Stimulated activated naive CD4-positive, alpha-beta T cell (primary cell): ENCODE results near the gene KDELR3.

Experiments
- DNase-seq, 6 experiments: peaks; one replicate each; lab custom pipeline; 2025; lab: John Stamatoyannopoulos, UW

The KDELR3 gene

GRCh38 chr22:38467904-38468442 is at the start of gene KDELR3:
KDELR3 (plus strand) TSS chr22:38468096; CDS start chr22:38468234, 138 bp downstream.
- peak in 1 of 6 experiments; percentile 21 for DNase-seq

- DNase-seq, result no peak
Observed at GRCh38 chr22:38418589-38418988, 49.3 kb upstream of the KDELR3 start.

- no peak for DNase-seq
Observed at GRCh38 chr22:38419121-38419857, 48.6 kb upstream of the KDELR3 start.

GRCh38 chr22:38419858-38420160 is 48.1 kb upstream of the KDELR3 start:
- DNase-seq, result no peak

- DNase-seq, result no peak
Observed at GRCh38 chr22:38420734-38421133, 47.2 kb upstream of the KDELR3 start.

- DNase-seq, result no peak
Observed at GRCh38 chr22:38422611-38423511, 45.0 kb upstream of the KDELR3 start.

GRCh38 chr22:38423512-38424503 is 44.1 kb upstream of the KDELR3 start:
- DNase-seq, result no peak

GRCh38 chr22:38424525-38425080 is 43.3 kb upstream of the KDELR3 start:
- DNase-seq, result no peak

- DNase-seq, result no peak
Observed at GRCh38 chr22:38426628-38427027, 41.3 kb upstream of the KDELR3 start.

GRCh38 chr22:38427465-38427864 is 40.4 kb upstream of the KDELR3 start:
- DNase-seq, result no peak

- no peak for DNase-seq
Observed at GRCh38 chr22:38427940-38428339, 40.0 kb upstream of the KDELR3 start.

GRCh38 chr22:38428714-38429113 is 39.2 kb upstream of the KDELR3 start:
- no peak for DNase-seq

GRCh38 chr22:38429499-38430068 is 38.3 kb upstream of the KDELR3 start:
- DNase-seq, result no peak

- DNase-seq, result no peak
Observed at GRCh38 chr22:38431266-38432010, 36.5 kb upstream of the KDELR3 start.

- no peak for DNase-seq
Observed at GRCh38 chr22:38432264-38432663, 35.6 kb upstream of the KDELR3 start.

GRCh38 chr22:38433871-38434270 is 34.0 kb upstream of the KDELR3 start:
- DNase-seq, result no peak

GRCh38 chr22:38435010-38435409 is 32.9 kb upstream of the KDELR3 start:
- no peak for DNase-seq

GRCh38 chr22:38435965-38436364 is 31.9 kb upstream of the KDELR3 start:
- no peak for DNase-seq

GRCh38 chr22:38436629-38437395 is 31.1 kb upstream of the KDELR3 start:
- no peak for DNase-seq

GRCh38 chr22:38437416-38437815 is 30.5 kb upstream of the KDELR3 start:
- no peak for DNase-seq
